Measurements from ENCODE around the gene CTU2. TPM values are rescaled to one million over a fixed set of nuclear protein-coding genes. Genes with fewer than 3 reads are reported as not detected.

CTU2 gene
- total and polyA plus RNA-seq, 2 donors (not counting 1 experiment from before 2014, with no cell fraction given) = 18.4 to 23.7 TPM

GRCh38 chr16:88760424-88761142 lies 54.3 kb downstream of the CTU2 start:
- intact Hi-C loops (cut with micrococcal nuclease) = no loop called here
- H3K4me1 Mint-ChIP-seq = peaks cover 25% of the 10 kb centered on the region
- peak overlapping the region; percentile 26 for H3K27ac Mint-ChIP-seq
- no peak overlapping the region for H3K4me3 Mint-ChIP-seq
- no peak for DNase-seq
- ATAC-seq (ENCODE audit: low read depth) = no peak
- peaks cover 0 to 7% of the 10 kb centered on the region in 2 donors for H3K4me1 ChIP-seq (ENCODE audit: control insufficient read depth in 2 of 2, insufficient read depth in 2 of 2, low read length in 2 of 2)
- no peaks in the 10 kb centered on the region for H3K9me3 Mint-ChIP-seq (ENCODE audit: insufficient read depth)
- H3K27me3 ChIP-seq (replicated peaks in 1 of 4; ENCODE audit: control extremely low read depth in 1 of 4, control insufficient read depth in 3 of 4, insufficient read depth in 4 of 4, low read length in 3 of 4) = no peaks in the 10 kb centered on the region
- H3K4me3 ChIP-seq (ENCODE audit: control extremely low read depth in 1 of 5, extremely low read depth in 1 of 5, insufficient read depth in 1 of 5, low read depth in 2 of 5, low read length in 4 of 5) = no peak overlapping the region
- ChIA-PET POLR2A (no interaction called here), CTCF (interaction anchor here (0.7 to 1.7 kb wide), 4 partner anchors 21 to 52 kb away, joined by 3 to 9 read pairs (median 4); no protein-coding TSS in a partner anchor)
- H3K27me3 Mint-ChIP-seq = no peaks in the 10 kb centered on the region
- no peak overlapping the region for H3K4me2 ChIP-seq (replicated peaks; ENCODE audit: low read depth, low read length, poor library complexity, severe bottlenecking)
- H3K79me2 ChIP-seq (ENCODE audit: control insufficient read depth, insufficient read depth, low read length) = peaks cover 97% of the 10 kb centered on the region
- H4K20me1 ChIP-seq (ENCODE audit: control insufficient read depth, insufficient read depth, low read length, poor library complexity, severe bottlenecking) = peaks cover 89% of the 10 kb centered on the region
- no peak overlapping the region for H3K27ac ChIP-seq (ENCODE audit: low read length in 2 of 2)
- 97% methylated on average over 24 of the region's 24 CpGs for WGBS (ENCODE audit: insufficient coverage)
- peaks cover 0 to 17% (median 0%) of the 10 kb centered on the region in 3 donors for H3K9me3 ChIP-seq (ENCODE audit: control extremely low read depth in 1 of 3, control insufficient read depth in 2 of 3, insufficient read depth in 1 of 3, low read length in 2 of 3)
- H3K36me3 ChIP-seq (replicated peaks in 1 of 2; ENCODE audit: control extremely low read depth in 1 of 2, control insufficient read depth in 1 of 2, extremely low read depth in 1 of 2, insufficient read depth in 2 of 2, low read length in 1 of 2) = peaks cover 0 to 9% of the 10 kb centered on the region in 2 experiments
- TF ChIP-seq CTCF (IDR thresholded peaks at IDR 0.05) (no peak), EZH2 (IDR thresholded peaks at IDR 0.05; ENCODE audit: borderline replicate concordance, insufficient read depth, low read depth, low read length, poor library complexity, severe bottlenecking) (no peak)
- H2AFZ ChIP-seq (ENCODE audit: insufficient read depth, low read depth, low read length, poor library complexity, severe bottlenecking) = no peak overlapping the region
- H3K9ac ChIP-seq (ENCODE audit: low read length) = no peak overlapping the region

- Histone ChIP-seq H4K20me1 (ENCODE audit: control insufficient read depth, insufficient read depth, low read length, poor library complexity, severe bottlenecking) (peaks cover 89% of the 10 kb centered on the region), H3K79me2 (ENCODE audit: control insufficient read depth, insufficient read depth, low read length) (peaks cover 97% of the 10 kb centered on the region), H2AFZ (ENCODE audit: insufficient read depth, low read depth, low read length, poor library complexity, severe bottlenecking) (no peak overlapping the region), H3K4me2 (replicated peaks; ENCODE audit: low read depth, low read length, poor library complexity, severe bottlenecking) (no peak overlapping the region), H3K4me3 (ENCODE audit: control extremely low read depth in 1 of 5, extremely low read depth in 1 of 5, insufficient read depth in 1 of 5, low read depth in 2 of 5, low read length in 4 of 5) (no peak overlapping the region), H3K9ac (ENCODE audit: low read length) (no peak overlapping the region), H3K4me1 (ENCODE audit: control insufficient read depth in 2 of 2, insufficient read depth in 2 of 2, low read length in 2 of 2) (peaks cover 4 to 12% of the 10 kb centered on the region in 2 donors), H3K9me3 (ENCODE audit: control extremely low read depth in 1 of 3, control insufficient read depth in 2 of 3, insufficient read depth in 1 of 3, low read length in 2 of 3) (peaks cover 0 to 17% (median 0%) of the 10 kb centered on the region in 3 donors), H3K36me3 (replicated peaks in 1 of 2; ENCODE audit: control extremely low read depth in 1 of 2, control insufficient read depth in 1 of 2, extremely low read depth in 1 of 2, insufficient read depth in 2 of 2, low read length in 1 of 2) (peaks cover 0 to 9% of the 10 kb centered on the region in 2 experiments), H3K27me3 (replicated peaks in 1 of 4; ENCODE audit: control extremely low read depth in 1 of 4, control insufficient read depth in 3 of 4, insufficient read depth in 4 of 4, low read length in 3 of 4) (no peaks in the 10 kb centered on the region), H3K27ac (ENCODE audit: low read length in 2 of 2) (no peak overlapping the region)
- DNase-seq (no peak), ATAC-seq (ENCODE audit: low read depth) (no peak)
- intact Hi-C loops (cut with micrococcal nuclease) = no loop called here
- no peaks in the 10 kb centered on the region for H3K9me3 Mint-ChIP-seq (ENCODE audit: insufficient read depth)
- CTCF ChIA-PET = interaction anchor here (0.7 to 1.7 kb wide), 3 partner anchors 20 to 51 kb away, joined by 3 to 9 read pairs (median 3); no protein-coding TSS in a partner anchor
- H3K27me3 Mint-ChIP-seq = no peaks in the 10 kb centered on the region
- no peak overlapping the region for H3K27ac Mint-ChIP-seq
- H3K4me3 Mint-ChIP-seq = no peak overlapping the region
- TF ChIP-seq CTCF (IDR thresholded peaks at IDR 0.05) (no peak), EZH2 (IDR thresholded peaks at IDR 0.05; ENCODE audit: borderline replicate concordance, insufficient read depth, low read depth, low read length, poor library complexity, severe bottlenecking) (no peak)
- 97% methylated on average over 11 of the region's 11 CpGs for WGBS (ENCODE audit: insufficient coverage)
- POLR2A ChIA-PET = no interaction called here
- peaks cover 29% of the 10 kb centered on the region for H3K4me1 Mint-ChIP-seq
Measured at GRCh38 chr16:88761143-88761534, 54.8 kb downstream of the CTU2 start.
